Coronary artery (tissue), 2 donors: Measurements from ENCODE around the gene ZNF865.

Source experiments
- DNase-seq: peaks from one replicate; pipeline ENCODE4 v3.0.0-alpha.2; 2017; ENCODE audit warnings: low spot score
- H3K27ac ChIP-seq, 2 donors: fragments of 200-600 bp; sonication (generic); one replicate each; pipeline ENCODE4 v1.5.1; 2016 to 2019
- H3K4me3 ChIP-seq: fragments of 200-600 bp; sonication (generic); 2 replicates; pipeline ENCODE4 v1.5.1; 2016; ENCODE audit warnings: mild to moderate bottlenecking, moderate library complexity
- TF ChIP-seq, protein P1 (sequence below): fragments of 200-600 bp; sonication (generic); IDR thresholded peaks from one replicate; pipeline ENCODE4 v1.5.1; 2019; ENCODE audit warnings: antibody characterized with exemption

The ZNF865 gene

DNA sequence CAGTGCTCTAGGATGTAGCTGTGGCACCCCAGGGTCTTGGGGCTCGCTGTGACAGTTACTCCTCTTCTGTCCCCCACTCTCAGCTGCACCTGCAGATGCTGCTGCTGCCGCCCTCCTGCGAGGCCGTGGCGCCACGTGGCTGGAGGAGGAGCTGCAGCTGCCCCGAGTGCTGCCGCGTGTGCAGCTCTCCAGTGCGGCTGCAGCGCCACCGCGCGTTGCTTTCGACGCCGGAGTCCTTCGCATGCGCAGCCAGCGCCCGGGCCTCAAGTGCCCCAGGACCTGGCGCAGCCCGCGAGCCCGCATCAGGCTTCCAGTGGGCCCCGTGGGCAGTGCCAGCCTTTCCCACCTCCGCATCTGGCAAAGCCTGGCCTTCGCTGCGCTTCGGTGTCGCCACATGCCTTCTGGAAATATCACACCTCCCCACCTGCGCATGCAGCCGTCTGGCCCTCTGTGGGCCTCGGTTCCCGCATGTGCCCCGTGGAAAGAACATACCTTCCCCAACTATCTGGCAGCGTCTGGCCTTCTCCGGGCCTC lies 34.7 kb downstream of the ZNF865 start:
- Histone ChIP-seq H3K4me3 (peak overlapping the region; percentile 87), H3K27ac (peak overlapping the region; percentile 85 to 95)
- TF ChIP-seq, protein P1, sequence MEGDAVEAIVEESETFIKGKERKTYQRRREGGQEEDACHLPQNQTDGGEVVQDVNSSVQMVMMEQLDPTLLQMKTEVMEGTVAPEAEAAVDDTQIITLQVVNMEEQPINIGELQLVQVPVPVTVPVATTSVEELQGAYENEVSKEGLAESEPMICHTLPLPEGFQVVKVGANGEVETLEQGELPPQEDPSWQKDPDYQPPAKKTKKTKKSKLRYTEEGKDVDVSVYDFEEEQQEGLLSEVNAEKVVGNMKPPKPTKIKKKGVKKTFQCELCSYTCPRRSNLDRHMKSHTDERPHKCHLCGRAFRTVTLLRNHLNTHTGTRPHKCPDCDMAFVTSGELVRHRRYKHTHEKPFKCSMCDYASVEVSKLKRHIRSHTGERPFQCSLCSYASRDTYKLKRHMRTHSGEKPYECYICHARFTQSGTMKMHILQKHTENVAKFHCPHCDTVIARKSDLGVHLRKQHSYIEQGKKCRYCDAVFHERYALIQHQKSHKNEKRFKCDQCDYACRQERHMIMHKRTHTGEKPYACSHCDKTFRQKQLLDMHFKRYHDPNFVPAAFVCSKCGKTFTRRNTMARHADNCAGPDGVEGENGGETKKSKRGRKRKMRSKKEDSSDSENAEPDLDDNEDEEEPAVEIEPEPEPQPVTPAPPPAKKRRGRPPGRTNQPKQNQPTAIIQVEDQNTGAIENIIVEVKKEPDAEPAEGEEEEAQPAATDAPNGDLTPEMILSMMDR, result peak; percentile 31
- DNase-seq, result peak; percentile 79

DNA sequence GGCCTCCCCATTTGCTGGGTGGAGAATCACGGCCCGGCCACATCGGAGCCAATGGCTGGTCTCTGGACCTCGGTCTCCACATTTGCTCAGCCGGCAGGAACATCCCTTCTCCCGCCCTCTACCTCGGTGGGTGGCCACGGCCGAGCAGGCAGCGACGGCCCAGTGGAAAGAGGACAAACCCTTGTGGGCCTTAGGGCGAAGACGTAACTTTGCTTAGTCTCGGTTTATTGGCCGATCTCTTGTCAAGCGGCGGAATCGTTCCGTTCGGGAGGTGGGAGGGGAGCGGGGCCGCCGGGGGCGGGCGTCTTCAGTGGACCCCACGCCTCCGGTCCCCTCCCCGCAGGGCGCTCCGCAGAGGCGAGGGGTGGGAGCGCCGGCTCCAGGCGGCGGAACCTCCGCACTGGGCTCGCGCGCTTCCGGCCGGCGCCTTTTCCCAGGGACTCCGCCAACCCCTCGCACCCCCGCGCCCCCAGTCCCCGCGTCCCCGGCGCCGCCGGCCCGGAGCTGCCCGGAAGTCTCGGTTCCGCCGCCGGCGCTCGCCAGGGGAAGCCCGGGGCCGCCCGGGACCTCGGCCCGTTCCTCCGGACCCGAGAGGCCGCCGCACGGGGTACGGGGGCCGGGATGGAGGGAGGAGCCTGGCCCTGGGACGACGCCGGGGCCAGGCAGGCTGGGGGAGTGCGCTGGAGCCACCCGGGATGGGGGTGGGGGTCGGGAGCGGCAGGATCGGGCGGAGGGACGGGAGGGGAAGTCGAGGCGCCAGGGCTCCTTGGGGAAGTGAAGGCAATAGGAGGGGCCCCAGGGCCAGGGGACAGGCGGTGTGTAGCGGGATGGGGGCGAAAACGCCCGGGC lies 35.4 kb downstream of the ZNF865 start, which contains the start of gene ZNF580:
ZNF580 (plus strand) TSS at position 426 of the 849 bp plus-strand sequence. CDS start 1,507 bp downstream, outside the sequence.
- H3K27ac ChIP-seq, result peak within 1 kb of the TSS; percentile 85 to 95
- TF ChIP-seq, protein P1, result no peak
- peak; percentile 79 for DNase-seq

DNA sequence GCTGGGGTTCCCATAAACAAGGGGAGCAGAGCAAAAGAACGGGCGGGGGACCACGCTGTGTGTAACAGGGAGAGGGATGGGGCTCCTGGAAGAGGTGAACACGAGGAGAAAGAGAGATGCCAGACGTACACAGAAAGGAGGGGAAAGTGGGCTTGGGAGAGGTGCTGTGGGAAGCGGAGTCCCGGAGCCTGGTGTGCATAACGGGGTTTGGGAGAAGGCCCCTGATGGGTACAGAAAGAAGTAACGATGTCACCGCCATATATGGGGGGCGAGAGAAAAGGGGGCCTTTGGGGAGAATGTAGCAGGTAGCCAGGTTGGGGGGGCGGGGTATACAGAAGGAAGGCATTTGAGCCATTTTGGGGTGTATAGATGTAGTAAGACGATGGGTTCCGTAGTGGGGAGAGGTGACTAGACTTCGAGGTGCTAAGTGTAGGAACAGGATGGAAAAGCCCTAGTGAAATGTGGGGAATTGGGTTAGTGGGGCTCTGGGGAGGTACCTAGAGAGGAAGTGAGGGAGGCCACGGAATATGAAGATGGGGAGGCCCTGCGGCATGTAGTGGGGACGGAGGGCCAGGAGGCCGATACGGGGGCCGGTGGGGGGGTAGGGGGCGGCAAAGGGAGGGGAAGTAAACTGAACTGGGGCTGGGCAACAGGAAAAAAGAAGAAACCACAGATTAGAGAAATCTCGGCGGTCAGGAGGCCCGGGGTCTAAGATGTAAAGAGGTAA lies 36.1 kb downstream of the ZNF865 start:
- H3K27ac ChIP-seq, result peak overlapping the region; percentile 85 to 95
- TF ChIP-seq, protein P1, result no peak
- H3K4me3 ChIP-seq, result peak overlapping the region; percentile 87
- peak; percentile 72 for DNase-seq

More for the DNA sequence above, 35.4 kb downstream of the ZNF865 start, which contains the start of gene ZNF580:
- H3K4me3 ChIP-seq, result peak within 1 kb of the TSS; percentile 87

DNA sequence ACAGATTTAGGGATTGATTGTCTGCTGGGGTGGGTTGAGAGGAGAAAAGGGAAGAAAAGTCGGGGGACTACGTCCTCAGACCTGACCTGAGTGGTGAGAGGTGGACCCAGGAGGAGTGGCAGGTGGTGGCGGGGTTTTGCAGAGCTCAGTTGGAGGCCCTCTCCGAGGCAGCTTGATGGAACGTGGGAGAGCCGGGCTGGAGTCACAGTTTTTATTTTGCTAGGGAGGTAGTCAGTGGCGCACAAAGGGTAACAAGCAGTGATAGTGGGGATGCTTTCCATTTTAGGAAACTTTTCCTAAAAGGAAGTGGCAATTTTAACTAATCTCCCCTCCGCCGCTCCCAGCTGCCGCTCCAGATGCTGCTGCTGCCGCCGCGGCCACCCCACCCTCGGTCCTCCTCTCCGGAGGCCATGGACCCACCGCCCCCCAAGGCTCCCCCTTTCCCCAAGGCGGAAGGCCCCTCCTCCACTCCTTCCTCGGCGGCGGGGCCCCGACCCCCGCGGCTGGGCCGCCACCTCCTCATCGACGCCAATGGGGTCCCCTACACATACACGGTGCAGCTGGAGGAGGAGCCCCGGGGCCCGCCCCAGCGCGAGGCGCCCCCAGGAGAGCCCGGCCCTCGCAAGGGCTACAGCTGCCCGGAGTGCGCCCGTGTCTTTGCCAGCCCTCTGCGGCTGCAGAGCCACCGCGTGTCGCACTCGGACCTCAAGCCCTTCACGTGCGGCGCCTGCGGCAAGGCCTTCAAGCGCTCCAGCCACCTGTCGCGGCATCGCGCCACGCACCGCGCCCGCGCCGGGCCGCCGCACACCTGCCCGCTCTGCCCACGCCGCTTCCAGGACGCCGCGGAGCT lies 36.9 kb downstream of the ZNF865 start:
- TF ChIP-seq, protein P1, result no peak
- no peak for DNase-seq
- Histone ChIP-seq H3K27ac (peak overlapping the region; percentile 85 to 95), H3K4me3 (peak overlapping the region; percentile 87)

DNA sequence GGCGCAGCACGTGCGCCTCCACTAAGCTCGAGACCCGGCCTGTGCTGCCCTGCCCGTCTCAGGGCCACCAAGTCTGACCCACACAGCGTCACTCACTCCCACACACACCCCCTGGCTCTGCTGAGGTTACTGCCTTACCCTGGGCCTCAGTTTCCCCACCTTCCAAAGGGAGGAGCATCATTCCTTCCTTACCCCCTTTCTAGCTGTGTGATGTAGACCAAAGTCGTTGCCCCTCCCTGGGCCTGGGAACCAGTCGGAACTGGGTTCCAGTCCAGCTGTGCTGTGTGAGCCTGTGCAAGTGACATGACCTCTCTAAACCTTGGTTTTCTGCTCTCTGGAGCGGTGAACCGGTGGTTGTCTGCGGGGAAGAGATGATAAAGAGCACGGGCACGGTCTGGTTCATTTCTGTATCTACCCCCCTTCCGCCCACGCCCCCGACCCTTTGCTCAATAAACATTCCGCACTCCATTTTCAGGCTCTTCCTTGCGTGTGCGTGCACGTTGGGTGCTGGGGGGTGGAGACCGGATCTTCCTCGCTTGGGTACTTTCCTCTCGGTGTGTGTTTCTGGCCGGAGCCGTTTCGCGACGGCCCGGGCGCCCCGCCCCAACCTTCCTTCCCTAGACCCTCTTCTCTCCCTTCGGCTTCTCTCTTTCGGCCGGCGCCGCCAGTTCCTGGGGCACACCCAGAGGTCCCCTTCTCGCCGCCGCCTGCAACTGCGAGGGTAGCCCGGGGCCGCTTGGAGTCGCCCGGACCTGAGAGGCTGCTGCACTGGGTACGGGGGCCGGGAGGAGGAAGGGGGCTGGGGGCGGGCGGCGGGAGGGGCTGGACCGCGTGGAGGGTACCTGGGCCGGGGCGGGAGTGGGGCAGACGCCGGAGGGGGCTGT lies 37.8 kb downstream of the ZNF865 start, which contains the start of gene ZNF581:
ZNF581 (plus strand) TSS at position 647 of the 884 bp plus-strand sequence. CDS start 923 bp downstream, outside the sequence.
- peak; percentile 84 for DNase-seq
- peak within 1 kb of the TSS; percentile 85 to 95 for H3K27ac ChIP-seq
- H3K4me3 ChIP-seq, result peak within 1 kb of the TSS; percentile 87
- TF ChIP-seq, protein P1, result no peak

DNA sequence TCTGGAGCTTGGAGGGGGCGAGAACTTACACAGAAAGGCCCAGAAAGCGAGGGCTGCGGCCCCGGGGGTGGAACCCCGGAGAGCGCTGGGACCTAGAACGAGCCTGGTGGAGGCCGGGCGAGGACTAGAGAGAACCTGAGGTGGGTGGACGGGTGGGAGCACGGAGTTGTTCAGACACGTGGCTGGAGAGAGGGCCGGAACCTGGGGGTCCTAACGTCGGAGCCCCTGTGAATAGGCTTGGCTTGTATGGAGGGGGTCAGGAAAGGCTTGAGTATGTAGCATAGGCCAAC lies 38.4 kb downstream of the ZNF865 start:
- DNase-seq, result no peak
- TF ChIP-seq, protein P1, result no peak
- H3K27ac ChIP-seq, result peak overlapping the region; percentile 85 to 95
- peak overlapping the region; percentile 87 for H3K4me3 ChIP-seq
